Tibial nerve (tissue), 4 donors: ENCODE results near the gene S100A13.

Experiments used
- EP300 ChIP-seq, 2 donors: sonication (generic); formaldehyde crosslinking; IDR thresholded peaks; one replicate each; pipeline ENCODE4 v1.6.1; 2017; ENCODE audit warnings: antibody characterized with exemption in 2 of 2, mild to moderate bottlenecking in 1 of 2
- POLR2A ChIP-seq, 2 donors: fragments of 450-650 bp; IDR thresholded peaks; one replicate each; pipeline ENCODE4 v1.6.1; 2017; ENCODE audit warnings: antibody characterized with exemption in 2 of 2, mild to moderate bottlenecking in 2 of 2, moderate library complexity in 2 of 2
- TF ChIP-seq, protein P1 (sequence below), 5 experiments: fragments of 200-600 bp in 3 of 5; fragments of 450-650 bp in 2 of 5; sonication (generic) in 3 of 5; IDR thresholded peaks; one replicate each; pipeline ENCODE4 v1.5.1; 2016 to 2019; ENCODE audit warnings: antibody characterized with exemption in 5 of 5, mild to moderate bottlenecking in 3 of 5, moderate library complexity in 2 of 5

DNA sequence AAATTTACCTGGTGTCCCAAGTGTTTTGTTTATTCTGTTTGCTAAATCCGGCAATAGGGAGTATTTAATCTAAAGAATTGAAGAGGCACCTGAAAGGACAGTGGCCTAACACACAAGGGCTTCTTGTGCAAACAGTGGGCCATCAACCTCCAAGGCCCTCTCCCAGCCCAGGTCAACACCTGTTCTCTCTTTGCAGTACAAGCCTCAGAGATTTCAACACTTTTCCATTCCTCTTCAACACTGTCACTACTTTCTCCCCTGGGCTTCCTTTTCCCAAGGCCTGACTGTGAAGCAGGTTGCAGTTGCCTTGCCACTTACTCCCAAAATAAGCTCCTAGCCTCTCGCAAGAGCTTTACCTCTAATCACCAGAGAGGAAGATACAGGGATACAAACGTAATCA, 28.0 kb upstream of the S100A13 start:
- TF ChIP-seq, protein P1, sequence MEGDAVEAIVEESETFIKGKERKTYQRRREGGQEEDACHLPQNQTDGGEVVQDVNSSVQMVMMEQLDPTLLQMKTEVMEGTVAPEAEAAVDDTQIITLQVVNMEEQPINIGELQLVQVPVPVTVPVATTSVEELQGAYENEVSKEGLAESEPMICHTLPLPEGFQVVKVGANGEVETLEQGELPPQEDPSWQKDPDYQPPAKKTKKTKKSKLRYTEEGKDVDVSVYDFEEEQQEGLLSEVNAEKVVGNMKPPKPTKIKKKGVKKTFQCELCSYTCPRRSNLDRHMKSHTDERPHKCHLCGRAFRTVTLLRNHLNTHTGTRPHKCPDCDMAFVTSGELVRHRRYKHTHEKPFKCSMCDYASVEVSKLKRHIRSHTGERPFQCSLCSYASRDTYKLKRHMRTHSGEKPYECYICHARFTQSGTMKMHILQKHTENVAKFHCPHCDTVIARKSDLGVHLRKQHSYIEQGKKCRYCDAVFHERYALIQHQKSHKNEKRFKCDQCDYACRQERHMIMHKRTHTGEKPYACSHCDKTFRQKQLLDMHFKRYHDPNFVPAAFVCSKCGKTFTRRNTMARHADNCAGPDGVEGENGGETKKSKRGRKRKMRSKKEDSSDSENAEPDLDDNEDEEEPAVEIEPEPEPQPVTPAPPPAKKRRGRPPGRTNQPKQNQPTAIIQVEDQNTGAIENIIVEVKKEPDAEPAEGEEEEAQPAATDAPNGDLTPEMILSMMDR (IDR thresholded peaks at IDR 0.05): no peak
- TF ChIP-seq POLR2A (IDR thresholded peaks at IDR 0.05): no peak
- TF ChIP-seq EP300 (IDR thresholded peaks at IDR 0.05): no peak
